Immature natural killer cell (primary cell): ENCODE results near the gene KIF3B. TPM values are rescaled to one million over a fixed set of nuclear protein-coding genes. Genes with fewer than 3 reads are reported as not detected.
"Not testable (repeated sequence)": the region's sequence is repeated elsewhere in the genome, so short reads cannot be mapped to it uniquely, and the experiment has no call there.

Source experiments
- DNase-seq, 3 donors: peaks; one replicate each; pipeline ENCODE4 v3.0.0; 2022; ENCODE audit warnings: mixed read lengths in 1 of 3
- H3K27ac Mint-ChIP-seq, 6 donors: one replicate each; pipeline ENCODE4 v1.8.0; 2020; ENCODE audit warnings: mixed read lengths in 6 of 6, mild to moderate bottlenecking in 5 of 6, inconsistent platforms in 4 of 6, moderate library complexity in 3 of 6
- H3K27me3 Mint-ChIP-seq, 3 donors: one replicate each; pipeline ENCODE4 v1.8.0; 2020 to 2021; ENCODE audit warnings: low read depth in 3 of 3, mild to moderate bottlenecking in 3 of 3, mixed read lengths in 3 of 3, moderate library complexity in 3 of 3, inconsistent platforms in 1 of 3
- H3K36me3 Mint-ChIP-seq, 3 donors: one replicate each; pipeline ENCODE4 v1.8.0; 2020; ENCODE audit warnings: mixed read lengths in 3 of 3, inconsistent platforms in 2 of 3, mild to moderate bottlenecking in 2 of 3
- H3K4me1 Mint-ChIP-seq, 2 donors: one replicate each; pipeline ENCODE4 v1.8.0; 2020; ENCODE audit warnings: inconsistent platforms in 2 of 2, mild to moderate bottlenecking in 2 of 2, mixed read lengths in 2 of 2, moderate library complexity in 1 of 2
- H3K4me3 Mint-ChIP-seq, 5 donors: one replicate each; pipeline ENCODE4 v1.8.0; 2020; ENCODE audit warnings: mild to moderate bottlenecking in 5 of 5, mixed read lengths in 5 of 5, inconsistent platforms in 3 of 5, moderate library complexity in 3 of 5
- H3K9me3 Mint-ChIP-seq, 6 donors: one replicate each; pipeline ENCODE4 v1.8.0; 2020; ENCODE audit warnings: mild to moderate bottlenecking in 6 of 6, mixed read lengths in 6 of 6, inconsistent platforms in 4 of 6, moderate library complexity in 3 of 6
- polyA plus RNA-seq, 3 donors: library from polyadenylated mRNA; unstranded; fragments of 300-500 nt; fragmentation: Illumina TruSeq; gene quantifications; one replicate each; pipeline ENCODE4 v1.2.3, GENCODE V29; 2021

The KIF3B gene
- polyA plus RNA-seq, 3 donors from 2014 or later: 1.1 to 3.2 (median 1.4) TPM

DNA sequence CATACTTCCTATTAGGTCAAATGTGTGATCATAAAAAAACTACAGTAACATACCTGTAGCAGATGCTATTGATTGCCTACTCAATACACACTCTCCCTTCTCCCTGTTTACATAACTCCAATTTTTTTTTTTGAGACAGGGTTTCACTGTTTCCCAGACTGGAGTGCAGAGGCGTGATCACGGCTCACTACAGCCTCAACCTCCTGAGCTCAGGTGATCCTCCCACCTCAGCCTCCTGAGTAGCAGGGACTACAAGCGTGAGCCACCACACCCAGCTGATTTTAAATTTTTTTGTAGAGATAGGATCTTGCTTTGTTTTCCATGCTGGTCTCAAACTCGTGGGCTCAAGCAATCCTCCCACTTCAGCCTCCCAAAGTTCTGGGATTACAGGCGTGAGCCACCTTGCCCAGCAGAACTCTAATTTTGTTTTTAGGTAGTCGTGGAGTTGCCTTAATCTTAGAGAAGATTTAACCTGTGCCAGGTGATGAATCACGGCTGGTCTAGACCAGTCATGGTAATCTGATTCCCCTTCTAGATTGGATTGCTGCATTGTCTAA, 14.0 kb upstream of the KIF3B start:
- Mint-ChIP-seq H3K27ac (no peak overlapping the region), H3K27me3 (peaks cover 0 to 3% (median 2%) of the 10 kb centered on the region in 3 donors), H3K4me3 (no peak overlapping the region), H3K36me3 (no peaks in the 10 kb centered on the region), H3K9me3 (no peaks in the 10 kb centered on the region), H3K4me1 (no peaks in the 10 kb centered on the region)
- no peak for DNase-seq

DNA sequence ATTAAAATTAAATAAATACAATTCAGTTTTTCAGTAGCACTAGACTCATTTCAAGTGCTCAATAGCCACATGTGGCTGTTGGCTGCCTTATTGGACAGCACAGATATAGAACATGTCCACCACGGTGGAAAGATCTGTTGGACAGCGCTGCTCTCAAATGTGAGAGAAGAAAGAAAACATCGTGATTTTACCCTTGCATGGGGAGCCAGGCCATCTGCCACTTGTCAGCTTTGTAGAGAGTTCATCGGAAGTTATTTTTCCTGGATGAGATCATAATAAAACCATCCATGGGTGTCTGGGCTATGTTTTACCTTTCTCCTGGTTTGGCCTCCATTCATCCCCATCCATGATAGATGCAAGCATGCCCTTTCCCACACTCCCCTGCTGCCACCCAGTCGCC, 5.8 kb upstream of the KIF3B start:
- H3K27me3 Mint-ChIP-seq: peaks cover 0 to 3% (median 0%) of the 10 kb centered on the region in 3 donors
- H3K36me3 Mint-ChIP-seq: no peaks in the 10 kb centered on the region
- H3K27ac Mint-ChIP-seq: no peak overlapping the region
- peaks cover 2 to 9% of the 10 kb centered on the region in 2 donors for H3K4me1 Mint-ChIP-seq
- DNase-seq: no peak
- no peak overlapping the region for H3K4me3 Mint-ChIP-seq
- H3K9me3 Mint-ChIP-seq: no peaks in the 10 kb centered on the region

DNA sequence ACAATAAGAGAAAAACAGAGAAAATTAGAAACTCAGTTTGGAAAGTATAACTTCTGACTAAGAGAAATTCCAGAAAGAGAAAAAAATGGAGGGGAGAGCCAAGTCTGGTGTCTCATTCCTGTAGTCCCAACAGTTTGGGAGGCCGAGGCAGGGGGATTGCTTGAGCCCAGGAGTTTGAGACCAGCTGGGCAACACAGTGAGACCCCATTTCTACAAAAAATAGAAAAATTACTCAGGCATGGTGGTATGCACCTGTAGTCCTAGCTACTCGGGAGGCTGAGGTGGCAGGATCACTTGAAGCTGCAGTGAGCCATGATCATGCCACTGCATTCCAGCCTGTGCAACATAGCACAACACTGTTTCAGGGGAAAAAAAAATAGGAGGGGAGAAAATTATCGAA, 3.1 kb upstream of the KIF3B start:
- Mint-ChIP-seq H3K27me3 (peaks cover 1 to 5% (median 4%) of the 10 kb centered on the region in 3 donors), H3K36me3 (no peaks in the 10 kb centered on the region), H3K9me3 (no peaks in the 10 kb centered on the region), H3K27ac (no peak overlapping the region), H3K4me3 (no peak overlapping the region), H3K4me1 (peaks cover 19 to 28% of the 10 kb centered on the region in 2 donors)
- DNase-seq: no peak

DNA sequence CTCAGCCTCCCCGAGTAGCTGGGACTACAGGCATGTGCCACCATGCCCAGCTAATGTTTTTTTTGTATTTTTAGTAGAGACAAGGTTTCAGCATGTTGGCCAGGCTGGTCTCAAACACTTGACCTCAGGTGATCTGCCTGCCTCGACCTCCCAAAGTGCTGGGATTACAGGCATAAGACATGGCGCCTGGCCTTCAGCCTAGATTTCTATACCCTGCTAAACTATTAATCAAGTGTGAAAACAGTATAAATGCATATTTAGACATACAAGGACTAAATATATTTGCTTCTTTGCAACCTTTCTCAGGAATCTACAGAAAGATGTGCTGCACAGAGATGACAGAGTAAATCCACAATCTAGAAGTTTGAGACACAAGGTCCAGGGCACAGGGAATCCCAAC, 2.3 kb upstream of the KIF3B start:
- not testable (repeated sequence) for H3K27me3 Mint-ChIP-seq, H3K4me3 Mint-ChIP-seq, DNase-seq, H3K9me3 Mint-ChIP-seq, H3K36me3 Mint-ChIP-seq
- peaks cover 19 to 32% of the 10 kb centered on the region in 2 donors for H3K4me1 Mint-ChIP-seq
- peak overlapping the region in 1 of 6 donors; percentile 26 for H3K27ac Mint-ChIP-seq

DNA sequence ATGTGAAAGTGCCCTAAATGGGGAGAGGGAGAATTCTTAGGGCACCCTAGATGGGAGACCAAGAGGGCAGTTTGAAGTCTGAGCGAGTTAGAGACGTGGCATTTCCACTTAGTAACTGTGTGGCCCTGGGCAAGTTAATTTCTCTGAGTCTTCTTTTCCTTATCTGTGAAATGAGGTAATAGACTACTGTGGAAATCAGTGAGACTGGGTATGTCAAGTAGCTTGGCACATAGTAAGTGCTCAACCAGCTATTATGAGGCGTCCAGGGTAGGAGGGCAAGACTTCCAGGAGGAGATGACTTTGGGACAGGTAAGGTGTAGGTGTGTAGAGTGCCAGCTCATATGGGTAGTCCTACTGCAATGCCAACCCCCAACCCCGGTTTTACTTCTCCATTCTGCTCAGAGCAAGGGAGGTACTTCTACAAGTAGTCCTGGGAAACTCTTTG, 770 bp downstream of the KIF3B start:
- Mint-ChIP-seq H3K4me3 (peak overlapping the region; percentile 77 to 93 (median 87)), H3K27ac (peak overlapping the region; percentile 74 to 93 (median 90)), H3K27me3 (peaks cover 1 to 6% (median 4%) of the 10 kb centered on the region in 3 donors), H3K36me3 (peaks cover 0 to 4% (median 0%) of the 10 kb centered on the region in 3 donors), H3K4me1 (peaks cover 21 to 41% of the 10 kb centered on the region in 2 donors), H3K9me3 (no peaks in the 10 kb centered on the region)
- DNase-seq: no peak

DNA sequence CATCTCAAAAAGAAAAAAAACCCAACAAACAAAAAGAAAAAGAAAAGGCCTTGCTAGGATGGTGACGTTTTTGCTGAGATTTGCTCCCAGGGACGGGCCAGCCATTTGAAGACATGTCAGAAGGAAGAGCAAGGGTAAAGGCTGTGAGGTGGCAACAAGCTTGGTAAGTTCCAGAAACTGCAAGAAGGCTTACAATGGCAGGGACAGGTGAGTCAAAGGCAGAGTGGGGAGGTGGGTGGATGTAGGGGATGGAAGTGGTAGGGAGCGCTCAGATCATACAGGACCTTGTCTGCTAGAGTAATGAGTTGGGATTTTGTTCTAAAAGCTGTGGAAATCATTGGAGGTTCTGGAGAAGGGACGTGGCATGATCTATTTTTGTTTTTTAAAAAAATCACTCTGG, 4.3 kb downstream of the KIF3B start:
- no peak for DNase-seq
- Mint-ChIP-seq H3K4me1 (peaks cover 45 to 59% of the 10 kb centered on the region in 2 donors), H3K27ac (peak overlapping the region in 1 of 6 donors; percentile 30), H3K9me3 (no peaks in the 10 kb centered on the region), H3K4me3 (no peak overlapping the region), H3K36me3 (peaks cover 0 to 4% (median 0%) of the 10 kb centered on the region in 3 donors), H3K27me3 (peaks cover 0 to 6% (median 4%) of the 10 kb centered on the region in 3 donors)

DNA sequence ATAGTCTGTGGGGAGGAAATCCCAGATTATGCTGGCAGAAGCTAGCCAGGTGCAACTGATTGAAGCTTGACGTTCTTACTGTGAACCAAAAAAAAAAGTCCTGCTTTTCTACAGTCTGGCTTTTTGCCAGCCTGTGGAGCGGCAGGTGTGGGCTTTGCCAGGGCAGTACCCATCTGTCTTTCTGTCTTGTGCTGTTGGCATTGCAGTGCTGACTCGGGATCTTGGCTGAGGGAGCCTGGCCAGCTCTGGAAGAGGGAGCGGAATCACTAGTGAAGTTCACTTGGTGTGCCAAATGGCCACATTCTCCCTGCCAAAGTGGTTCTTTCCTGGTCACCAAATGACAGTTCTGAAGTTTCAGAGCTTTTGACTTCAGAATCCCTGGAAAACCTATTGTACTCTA, 5.0 kb downstream of the KIF3B start:
- peaks cover 0 to 4% (median 0%) of the 10 kb centered on the region in 3 donors for H3K36me3 Mint-ChIP-seq
- peak overlapping the region in 1 of 6 donors; percentile 66 for H3K27ac Mint-ChIP-seq
- no peak for DNase-seq
- H3K4me3 Mint-ChIP-seq: no peak overlapping the region
- H3K4me1 Mint-ChIP-seq: peaks cover 46 to 57% of the 10 kb centered on the region in 2 donors
- peaks cover 0 to 1% (median under 1%) of the 10 kb centered on the region in 3 donors for H3K27me3 Mint-ChIP-seq
- no peaks in the 10 kb centered on the region for H3K9me3 Mint-ChIP-seq

DNA sequence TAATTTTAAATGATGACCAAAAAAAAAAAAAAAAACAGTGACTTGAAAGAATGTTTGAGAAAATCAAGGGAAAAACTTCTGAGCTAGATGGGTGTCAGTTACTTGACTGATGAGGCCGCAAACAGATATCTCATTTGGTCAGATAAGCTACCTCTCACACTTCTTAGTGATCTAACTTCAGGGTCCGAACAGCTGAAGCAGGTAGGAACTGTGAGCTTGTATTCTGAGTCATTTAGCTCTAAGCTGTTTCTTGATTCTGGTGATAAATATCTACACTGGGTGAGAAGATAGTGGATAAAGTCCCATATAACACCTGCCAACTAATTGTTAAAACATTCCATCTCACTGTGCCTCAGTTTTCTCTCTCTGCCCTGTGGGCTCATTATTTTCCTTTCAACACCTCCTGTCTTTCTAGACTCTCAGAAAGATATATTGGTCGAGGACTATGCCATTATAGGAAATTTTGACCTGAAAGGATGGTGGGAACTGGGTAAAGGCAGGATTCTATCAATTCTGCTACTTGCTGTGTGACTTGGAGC, 7.7 kb downstream of the KIF3B start:
- Mint-ChIP-seq H3K27ac (peak overlapping the region; percentile 70 to 92 (median 80)), H3K4me3 (peak overlapping the region in 1 of 5 donors; percentile 69), H3K4me1 (peaks cover 34 to 53% of the 10 kb centered on the region in 2 donors), H3K36me3 (peaks cover 0 to 4% (median 0%) of the 10 kb centered on the region in 3 donors), H3K9me3 (no peaks in the 10 kb centered on the region), H3K27me3 (peaks cover 0 to 1% (median 0%) of the 10 kb centered on the region in 3 donors)
- no peak for DNase-seq

DNA sequence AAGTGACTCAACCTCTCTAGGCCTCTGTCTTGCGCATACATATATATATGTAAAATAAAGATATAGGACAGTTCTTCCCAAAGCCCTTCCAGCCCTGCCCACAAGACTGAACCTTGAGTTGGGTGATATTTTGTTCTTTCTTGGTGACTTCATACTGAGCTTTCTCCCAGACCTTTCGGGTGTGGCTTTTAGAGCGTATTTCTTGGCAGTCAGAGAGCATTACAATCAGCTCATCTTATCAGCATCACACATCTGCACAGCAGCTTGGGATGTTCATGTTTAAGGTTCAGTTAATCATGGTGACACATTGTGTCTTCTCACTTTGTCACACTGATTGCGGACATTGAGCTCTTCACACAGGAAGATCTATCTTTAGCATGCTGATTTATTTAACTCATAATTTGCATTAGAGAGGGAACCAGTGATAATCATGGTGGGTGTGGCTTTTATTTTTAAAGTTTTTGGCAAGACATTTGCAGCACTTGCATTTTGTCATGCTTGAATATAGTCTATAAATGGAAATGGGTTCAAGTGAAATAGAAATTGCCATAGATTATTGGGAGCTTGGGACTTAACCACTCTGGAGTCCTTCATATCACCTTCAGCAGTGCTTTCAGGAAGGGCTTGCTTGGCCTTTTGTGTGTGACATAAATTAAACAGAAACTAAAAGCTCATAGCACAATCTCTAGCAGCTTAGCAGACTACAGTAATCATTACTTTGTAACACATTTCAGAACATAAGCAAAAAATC, 8.3 kb downstream of the KIF3B start:
- Mint-ChIP-seq H3K27me3 (peaks cover 0 to 1% (median 0%) of the 10 kb centered on the region in 3 donors), H3K4me3 (peak overlapping the region; percentile 41 to 73 (median 69)), H3K27ac (peak overlapping the region; percentile 74 to 92 (median 81)), H3K9me3 (no peaks in the 10 kb centered on the region), H3K4me1 (peaks cover 34 to 52% of the 10 kb centered on the region in 2 donors), H3K36me3 (peaks cover 0 to 4% (median 0%) of the 10 kb centered on the region in 3 donors)
- peak; percentile 26 to 58 (median 43) for DNase-seq

DNA sequence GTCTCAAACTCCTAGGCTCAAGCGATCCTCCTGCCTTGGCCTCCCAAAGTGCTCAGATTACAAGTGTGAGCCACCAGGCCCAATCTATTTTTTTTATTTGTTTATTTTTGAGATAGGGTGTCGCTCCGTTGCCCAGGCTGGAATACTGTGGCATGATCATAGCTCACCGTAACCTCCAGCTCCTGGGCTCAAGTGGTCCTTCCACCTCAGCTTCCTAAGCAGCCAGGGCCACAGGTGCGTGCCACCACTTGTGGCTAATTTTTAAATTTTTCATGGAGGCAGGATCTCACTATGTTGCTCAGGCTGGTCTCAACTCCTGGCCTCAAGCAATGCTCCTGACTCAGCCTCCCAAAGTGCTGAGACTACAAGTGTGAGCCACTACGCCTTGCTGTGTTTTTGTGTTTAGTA, 9.8 kb downstream of the KIF3B start:
- Mint-ChIP-seq H3K4me3 (no peak overlapping the region), H3K9me3 (no peaks in the 10 kb centered on the region), H3K36me3 (peaks cover 0 to under 1% (median 0%) of the 10 kb centered on the region in 3 donors), H3K27ac (peak overlapping the region in 5 of 6 donors; percentile 19 to 92 (median 77)), H3K4me1 (peaks cover 31 to 47% of the 10 kb centered on the region in 2 donors), H3K27me3 (no peaks in the 10 kb centered on the region)
- DNase-seq: no peak

DNA sequence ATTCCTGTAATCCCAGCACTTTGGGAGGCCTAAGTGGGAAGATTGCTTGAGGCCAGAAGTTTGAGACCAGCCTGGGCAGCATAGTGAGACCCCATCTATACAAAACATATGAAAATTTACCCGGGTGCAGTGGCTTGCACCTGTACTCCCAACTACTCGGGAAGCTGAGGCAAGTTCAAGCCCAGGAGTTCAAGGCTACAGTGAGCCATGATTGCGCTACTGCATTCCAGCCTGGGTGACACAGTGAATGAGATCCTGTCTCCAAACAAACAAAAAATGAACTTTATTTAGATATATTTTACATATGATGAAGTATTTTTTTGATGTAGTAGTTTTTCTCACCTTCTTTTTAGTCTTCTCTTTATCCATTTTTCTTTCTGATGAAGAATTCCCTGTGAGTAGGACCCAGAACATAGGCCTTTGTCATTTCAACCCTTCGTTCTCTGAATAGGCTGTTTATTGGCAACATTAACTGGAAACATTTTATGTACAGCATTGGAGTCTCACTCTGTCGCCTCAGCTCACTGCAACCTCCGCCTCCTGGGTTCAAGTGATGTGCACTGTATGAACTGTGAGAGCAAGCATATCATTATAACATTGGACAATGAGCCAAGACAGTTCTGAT, 10.9 kb downstream of the KIF3B start:
- H3K4me3 Mint-ChIP-seq: no peak overlapping the region
- no peaks in the 10 kb centered on the region for H3K36me3 Mint-ChIP-seq
- H3K27me3 Mint-ChIP-seq: no peaks in the 10 kb centered on the region
- no peaks in the 10 kb centered on the region for H3K9me3 Mint-ChIP-seq
- DNase-seq: no peak
- H3K27ac Mint-ChIP-seq: peak overlapping the region in 4 of 6 donors; percentile 33 to 68 (median 60)
- H3K4me1 Mint-ChIP-seq: peaks cover 31 to 45% of the 10 kb centered on the region in 2 donors

DNA sequence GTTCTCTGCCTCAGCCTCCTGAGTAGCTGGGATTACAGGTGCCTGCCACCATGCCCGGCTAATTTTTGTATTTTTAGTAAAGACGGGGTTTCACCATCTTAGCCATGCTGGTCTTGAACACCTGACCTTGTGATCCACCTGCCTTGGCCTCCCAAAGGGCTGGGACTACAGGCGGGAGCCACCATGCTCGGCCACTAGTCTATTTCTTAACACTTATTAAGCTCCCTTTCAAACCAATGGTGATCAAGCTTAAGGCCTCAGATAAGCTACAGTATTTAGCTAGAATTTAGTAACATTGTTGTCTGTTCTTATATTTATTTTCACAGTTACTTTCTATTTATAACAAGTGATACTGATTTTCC, 11.8 kb downstream of the KIF3B start:
- H3K9me3 Mint-ChIP-seq, H3K36me3 Mint-ChIP-seq, H3K4me3 Mint-ChIP-seq, H3K27ac Mint-ChIP-seq, DNase-seq, H3K27me3 Mint-ChIP-seq: not testable (repeated sequence)
- peaks cover 31 to 41% of the 10 kb centered on the region in 2 donors for H3K4me1 Mint-ChIP-seq

DNA sequence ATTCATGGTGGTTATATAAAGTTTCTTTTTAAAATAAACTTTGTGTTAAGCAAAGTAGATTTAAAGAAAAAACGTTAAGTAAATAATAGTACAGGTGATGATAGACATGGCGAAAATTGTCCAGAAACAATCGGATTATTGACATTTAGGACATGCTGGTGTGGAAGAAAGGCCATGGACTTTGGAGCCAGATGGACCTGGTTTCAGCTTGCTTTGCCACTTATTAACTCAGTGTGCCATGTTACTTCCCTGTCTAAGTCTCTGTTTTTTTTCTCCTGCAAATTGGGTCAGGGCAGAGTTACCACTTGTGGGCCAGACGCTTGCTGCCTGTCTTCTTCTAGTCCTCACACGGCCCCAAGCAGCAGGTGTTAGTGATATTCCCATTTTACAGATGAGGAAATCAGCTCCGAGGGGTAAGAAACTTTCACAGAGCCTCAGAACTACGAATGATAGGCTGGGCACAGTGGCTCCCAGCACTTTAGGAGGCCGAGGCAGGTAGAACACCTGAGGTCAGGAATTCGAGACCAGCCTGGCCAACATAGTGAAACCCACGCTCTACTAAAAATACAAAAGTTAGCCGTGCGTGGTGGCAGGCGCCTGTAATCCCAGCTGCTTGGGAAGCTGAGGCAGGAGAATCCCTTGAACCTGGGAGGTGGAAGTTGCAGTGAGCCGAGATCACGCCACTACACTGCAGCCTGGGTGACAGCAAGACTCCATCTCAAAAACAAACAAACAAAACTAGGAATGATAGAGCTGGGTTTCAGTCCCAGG, 12.4 kb downstream of the KIF3B start:
- H3K27ac Mint-ChIP-seq: peak overlapping the region in 1 of 6 donors; percentile 34
- H3K9me3 Mint-ChIP-seq: no peaks in the 10 kb centered on the region
- DNase-seq: no peak
- H3K27me3 Mint-ChIP-seq: no peaks in the 10 kb centered on the region
- H3K36me3 Mint-ChIP-seq: no peaks in the 10 kb centered on the region
- H3K4me3 Mint-ChIP-seq: no peak overlapping the region
- H3K4me1 Mint-ChIP-seq: peaks cover 27 to 35% of the 10 kb centered on the region in 2 donors
